Common myeloid progenitor, CD34-positive (primary cell): ENCODE results near the gene AFG1L.
"Not testable (repeated sequence)": the region's sequence is repeated elsewhere in the genome, so short reads cannot be mapped to it uniquely, and the experiment has no call there.

Source experiments
- CTCF ChIA-PET: fragments of 350-600 bp; sonication (Branson Sonifier 250); formaldehyde crosslinking; loops from one replicate; lab custom pipeline; 2021; ENCODE audit warnings: antibody characterized with exemption; lab: Charles Lee
- POLR2A ChIA-PET: fragments of 350-600 bp; sonication (Branson Sonifier 250); formaldehyde crosslinking; loops from one replicate; lab custom pipeline; 2021; ENCODE audit warnings: antibody characterized with exemption; lab: Charles Lee
- DNase-seq, 3 donors: peaks; one replicate each; pipeline versions ENCODE4 v3.0.0 to v3.0.0-alpha.2; 2013
- H3K27ac ChIP-seq, 2 experiments: 1 replicate in 1 of 2; 2 replicates in 1 of 2; pipeline ENCODE4 v1.7.0; 2013; ENCODE audit warnings: inconsistent platforms in 2 of 2, low read length in 2 of 2, mild to moderate bottlenecking in 2 of 2, low read depth in 1 of 2, moderate library complexity in 1 of 2; ENCODE audit not compliant: severe bottlenecking in 2 of 2, insufficient read depth in 1 of 2, poor library complexity in 1 of 2
- H3K27me3 ChIP-seq, 5 experiments: replicated peaks in 2 of 5; 1 replicate in 3 of 5; 2 replicates in 2 of 5; pipeline versions ENCODE4 v1.6.1 to v1.7.0; 2013; ENCODE audit warnings: low read length in 4 of 5, mild to moderate bottlenecking in 2 of 5, moderate library complexity in 2 of 5, inconsistent platforms in 1 of 5; ENCODE audit not compliant: insufficient read depth in 5 of 5, control insufficient read depth in 4 of 5
- H3K36me3 ChIP-seq, 4 experiments: 1 replicate in 2 of 4; 2 replicates in 2 of 4; pipeline versions ENCODE4 v1.6.1 to v1.7.0; 2013; ENCODE audit warnings: low read length in 3 of 4, control low read depth in 1 of 4, mild to moderate bottlenecking in 1 of 4; ENCODE audit not compliant: control insufficient read depth in 4 of 4, insufficient read depth in 4 of 4
- H3K4me1 ChIP-seq, 4 experiments: 1 replicate in 3 of 4; 2 replicates in 1 of 4; pipeline versions ENCODE4 v1.6.1 to v1.7.1; 2013; ENCODE audit warnings: low read length in 3 of 4, mild to moderate bottlenecking in 3 of 4, control low read depth in 1 of 4, inconsistent platforms in 1 of 4, moderate library complexity in 1 of 4; ENCODE audit not compliant: control insufficient read depth in 4 of 4, insufficient read depth in 4 of 4; ENCODE audit errors: control extremely low read depth in 1 of 4
- H3K4me3 ChIP-seq, 7 experiments: 1 replicate in 4 of 7; 2 replicates in 3 of 7; pipeline versions ENCODE4 v1.5.1 to v1.7.0; 2013; ENCODE audit warnings: mild to moderate bottlenecking in 7 of 7, low read length in 6 of 7, moderate library complexity in 6 of 7, inconsistent platforms in 2 of 7, low read depth in 2 of 7, control low read depth in 1 of 7; ENCODE audit not compliant: insufficient read depth in 4 of 7, control insufficient read depth in 1 of 7; ENCODE audit errors: extremely low read depth in 1 of 7
- H3K9me3 ChIP-seq, 5 experiments: 1 replicate in 4 of 5; 2 replicates in 1 of 5; pipeline versions ENCODE4 v1.6.1 to v1.7.1; 2013; ENCODE audit warnings: low read length in 4 of 5, mild to moderate bottlenecking in 2 of 5, inconsistent platforms in 1 of 5, low read depth in 1 of 5, moderate library complexity in 1 of 5; ENCODE audit not compliant: control insufficient read depth in 4 of 5, insufficient read depth in 2 of 5; ENCODE audit errors: control extremely low read depth in 1 of 5
- WGBS: methylation state at CpG from one replicate; pipeline ENCODE4 v1.1.5; 2013; ENCODE audit not compliant: insufficient coverage; 5-methylcytosine and 5-hydroxymethylcytosine counted together

Gene AFG1L

DNA sequence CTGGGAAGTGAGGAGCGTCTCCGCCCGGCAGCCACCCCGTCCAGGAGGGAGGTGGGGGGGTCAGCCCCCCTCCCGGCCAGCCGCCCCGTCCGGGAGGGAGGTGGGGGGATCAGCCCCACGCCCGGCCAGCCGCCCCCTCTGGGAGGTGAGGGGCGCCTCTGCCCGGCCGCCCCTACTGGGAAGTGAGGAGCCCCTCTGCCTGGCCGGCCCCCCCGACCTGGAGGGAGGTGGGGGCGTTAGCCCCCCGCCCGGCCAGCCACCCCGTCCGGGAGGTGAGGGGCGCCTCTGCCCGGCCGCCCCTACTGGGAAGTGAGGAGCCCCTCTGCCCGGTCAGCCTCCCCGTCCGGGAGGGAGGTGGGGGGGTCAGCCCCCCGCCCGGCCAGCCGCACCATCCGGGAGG is 24.9 kb upstream of the AFG1L start:
- WGBS: 100% methylated on average over 4 of the region's 31 CpGs
- H3K4me1 ChIP-seq, POLR2A ChIA-PET: not testable (repeated sequence)

GRCh38 chr6:108274546-108274945 is 20.3 kb upstream of the AFG1L start:
- ChIA-PET POLR2A (no interaction called here), CTCF (interaction anchor here (0.9 kb wide), 1 partner anchor 17 kb away, joined by 3 read pairs; no protein-coding TSS in a partner anchor)
- H3K27ac ChIP-seq: no peak overlapping the region
- H3K27me3 ChIP-seq: no peaks in the 10 kb centered on the region
- no peaks in the 10 kb centered on the region for H3K36me3 ChIP-seq
- DNase-seq: no peak
- no peaks in the 10 kb centered on the region for H3K9me3 ChIP-seq
- no peaks in the 10 kb centered on the region for H3K4me1 ChIP-seq
- WGBS: 100% methylated on average over 1 of the region's 2 CpGs
- H3K4me3 ChIP-seq: no peak overlapping the region

More for the DNA sequence above, 24.9 kb upstream of the AFG1L start:
- H3K9me3 ChIP-seq, DNase-seq, H3K27me3 ChIP-seq, H3K4me3 ChIP-seq, CTCF ChIA-PET, H3K36me3 ChIP-seq, H3K27ac ChIP-seq: not testable (repeated sequence)

- POLR2A ChIA-PET: no interaction called here
- 100% methylated on average over 2 of the region's 2 CpGs for WGBS
- H3K9me3 ChIP-seq: no peaks in the 10 kb centered on the region
Measured at GRCh38 chr6:108275976-108276375, 18.9 kb upstream of the AFG1L start.

GRCh38 chr6:108277295-108277694 is 17.6 kb upstream of the AFG1L start:
- ChIA-PET CTCF (interaction anchor here (1.6 kb wide), 1 partner anchor 15 kb away, joined by 4 read pairs; no protein-coding TSS in a partner anchor), POLR2A (no interaction called here)
- whole genome bisulfite sequencing: 100% methylated on average over 1 of the region's 1 CpG
- H3K4me1 ChIP-seq: no peaks in the 10 kb centered on the region
- no peaks in the 10 kb centered on the region for H3K27me3 ChIP-seq
- no peak for DNase-seq
- H3K27ac ChIP-seq: no peak overlapping the region
- no peaks in the 10 kb centered on the region for H3K9me3 ChIP-seq
- H3K36me3 ChIP-seq: no peaks in the 10 kb centered on the region
- no peak overlapping the region for H3K4me3 ChIP-seq

More at GRCh38 chr6:108275976-108276375, 18.9 kb upstream of the AFG1L start:
- Histone ChIP-seq H3K36me3 (no peaks in the 10 kb centered on the region), H3K4me3 (no peak overlapping the region), H3K4me1 (no peaks in the 10 kb centered on the region), H3K27ac (no peak overlapping the region), H3K27me3 (no peaks in the 10 kb centered on the region)
- no peak for DNase-seq
- CTCF ChIA-PET: no interaction called here

DNA sequence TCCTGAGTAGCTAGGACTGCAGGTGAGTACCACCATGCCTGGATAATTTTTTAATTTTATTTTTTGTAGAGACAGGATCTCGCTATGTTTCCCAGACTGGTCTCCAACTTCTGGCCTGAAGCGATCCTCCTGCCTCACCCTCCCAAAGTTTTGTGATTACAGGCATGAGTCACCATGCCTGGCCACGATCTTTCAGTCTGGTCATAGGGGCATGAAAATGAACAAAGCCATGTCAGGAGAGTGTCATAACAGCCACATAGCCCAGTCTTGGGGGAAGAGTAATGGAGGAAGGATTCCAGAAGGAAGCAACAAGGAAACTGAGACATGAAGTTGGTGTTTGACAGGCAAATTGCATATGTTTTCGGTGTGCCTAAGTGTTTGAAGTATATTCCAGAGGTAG is 17.0 kb upstream of the AFG1L start:
- no peak for DNase-seq
- no peak overlapping the region for H3K4me3 ChIP-seq
- no peaks in the 10 kb centered on the region for H3K9me3 ChIP-seq
- no peaks in the 10 kb centered on the region for H3K4me1 ChIP-seq
- ChIA-PET CTCF (interaction anchor here (1.6 kb wide), 1 partner anchor 14 kb away, joined by 4 read pairs; no protein-coding TSS in a partner anchor), POLR2A (no interaction called here)
- WGBS: 100% methylated on average over 4 of the region's 4 CpGs
- no peaks in the 10 kb centered on the region for H3K27me3 ChIP-seq
- no peak overlapping the region for H3K27ac ChIP-seq
- no peaks in the 10 kb centered on the region for H3K36me3 ChIP-seq

DNA sequence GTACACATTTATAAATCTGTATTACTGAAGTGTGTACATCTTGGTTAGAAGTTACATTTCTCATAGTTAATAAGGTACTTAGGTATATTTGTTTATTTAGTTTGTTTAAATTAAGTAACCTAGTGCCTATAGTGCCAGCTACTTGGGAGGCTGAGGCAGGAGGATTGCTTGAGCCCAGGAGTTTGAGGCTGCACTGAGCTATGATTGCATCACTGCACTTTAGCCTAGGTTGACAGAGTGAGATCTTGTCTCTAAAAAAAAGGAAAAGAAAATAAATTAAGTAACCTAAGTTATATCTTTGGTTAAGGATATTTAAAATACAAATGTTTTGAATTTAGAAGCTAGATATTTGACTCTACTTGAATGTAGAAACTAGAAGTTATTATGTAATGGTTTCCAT is 9.5 kb upstream of the AFG1L start:
- H3K27ac ChIP-seq: no peak overlapping the region
- H3K27me3 ChIP-seq: no peaks in the 10 kb centered on the region
- no peaks in the 10 kb centered on the region for H3K36me3 ChIP-seq
- DNase-seq: no peak
- H3K4me1 ChIP-seq: no peaks in the 10 kb centered on the region
- H3K4me3 ChIP-seq: no peak overlapping the region
- POLR2A ChIA-PET: no interaction called here
- H3K9me3 ChIP-seq: no peaks in the 10 kb centered on the region
- CTCF ChIA-PET: interaction anchor here (0.7 kb wide), 1 partner anchor 34 kb away, joined by 3 read pairs; no protein-coding TSS in a partner anchor

DNA sequence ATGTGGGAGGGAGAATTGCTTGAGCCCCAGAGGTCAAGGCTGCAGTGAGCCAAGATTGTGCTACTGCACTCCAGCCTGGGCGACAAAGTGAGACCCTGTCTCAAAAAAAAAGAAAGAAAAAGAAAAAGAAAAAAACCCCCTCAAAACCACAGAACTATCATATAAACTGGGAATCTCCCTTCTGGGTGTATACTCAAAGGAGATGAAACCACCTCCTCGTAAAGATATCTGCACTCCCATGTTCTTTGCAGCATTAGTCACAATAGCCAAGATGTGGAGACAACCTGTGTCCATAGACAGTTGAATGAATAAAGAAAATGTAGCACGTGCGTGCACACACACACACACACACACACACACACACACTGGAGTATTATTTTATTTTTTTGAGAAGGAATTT is 8.5 kb upstream of the AFG1L start:
- Histone ChIP-seq H3K9me3 (no peaks in the 10 kb centered on the region), H3K27ac (no peak overlapping the region), H3K4me3 (no peak overlapping the region), H3K4me1 (no peaks in the 10 kb centered on the region), H3K36me3 (no peaks in the 10 kb centered on the region), H3K27me3 (no peaks in the 10 kb centered on the region)
- ChIA-PET CTCF (no interaction called here), POLR2A (no interaction called here)
- WGBS: no CpG with 5 or more reads among the region's 4 CpGs
- peak in 2 of 3 donors; percentile 16 to 18 for DNase-seq
